Activated naive CD4-positive, alpha-beta T cell treated with anti-CD3 and anti-CD28 coated beads, Interleukin-2, amount 50 U/mL, for 16 hours (primary cell): ENCODE measurements around the gene SOBP.

ENCODE experiments used
- DNase-seq: peaks from one replicate; pipeline ENCODE4 v3.0.0-alpha.2; 2020

The SOBP gene

DNA sequence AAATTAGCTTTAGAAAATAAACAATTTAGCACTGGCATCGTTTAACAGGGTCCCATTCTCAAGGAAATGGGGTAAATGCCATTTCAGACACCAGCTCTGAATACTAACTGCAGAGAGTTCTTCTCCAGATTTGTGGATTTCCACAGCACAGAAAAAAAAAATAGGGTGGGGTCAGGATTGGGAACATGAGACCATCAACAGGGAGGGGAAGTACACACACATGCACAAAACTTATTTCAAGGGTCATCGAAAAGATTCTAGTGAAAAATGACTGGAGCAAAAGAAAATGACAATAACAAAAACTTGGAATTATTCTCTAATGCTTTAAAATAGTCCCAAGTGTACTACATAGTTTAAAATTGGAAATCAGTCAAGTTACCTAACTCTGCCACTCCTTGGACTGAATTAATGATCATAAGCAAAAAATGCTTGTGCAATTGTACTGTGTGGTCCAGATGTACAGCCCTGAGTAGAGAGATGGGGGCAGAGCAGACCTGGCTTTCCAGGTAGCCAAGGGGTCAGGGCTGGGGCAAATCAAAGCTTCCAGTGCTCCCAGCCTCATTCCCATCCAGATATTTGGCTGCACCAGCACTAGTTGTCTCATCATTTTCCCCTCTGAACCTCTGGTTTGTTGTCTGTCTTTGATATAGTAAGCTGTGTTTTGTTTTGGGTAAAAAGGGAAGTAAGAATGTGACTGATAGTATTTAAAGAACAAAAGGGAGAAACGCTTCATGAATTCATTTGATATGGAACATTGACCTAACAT lies 152.4 kb downstream of the SOBP start:
- DNase-seq, result no peak

DNA sequence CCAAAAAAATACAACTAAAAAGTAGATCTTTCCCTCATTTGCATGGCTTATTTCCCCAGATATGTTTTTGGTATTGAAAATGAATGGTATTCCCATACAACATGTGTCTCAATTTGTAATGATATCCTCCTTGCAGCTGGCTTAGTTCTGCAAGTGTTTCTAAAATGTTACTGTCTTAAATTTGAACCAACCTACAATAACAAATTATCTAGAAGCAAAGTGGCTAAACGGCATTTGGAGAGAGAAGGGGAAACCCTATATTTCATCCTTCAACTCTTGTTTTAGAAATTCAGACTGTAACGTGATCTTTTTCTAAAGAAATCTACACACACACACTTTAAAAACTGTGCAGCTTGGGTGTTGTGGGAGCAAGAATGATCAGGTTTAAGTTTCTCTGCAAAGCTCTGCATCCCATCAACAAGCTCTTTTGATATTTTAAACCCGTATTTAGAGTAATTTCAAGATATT lies 153.0 kb downstream of the SOBP start:
- no peak for DNase-seq

DNA sequence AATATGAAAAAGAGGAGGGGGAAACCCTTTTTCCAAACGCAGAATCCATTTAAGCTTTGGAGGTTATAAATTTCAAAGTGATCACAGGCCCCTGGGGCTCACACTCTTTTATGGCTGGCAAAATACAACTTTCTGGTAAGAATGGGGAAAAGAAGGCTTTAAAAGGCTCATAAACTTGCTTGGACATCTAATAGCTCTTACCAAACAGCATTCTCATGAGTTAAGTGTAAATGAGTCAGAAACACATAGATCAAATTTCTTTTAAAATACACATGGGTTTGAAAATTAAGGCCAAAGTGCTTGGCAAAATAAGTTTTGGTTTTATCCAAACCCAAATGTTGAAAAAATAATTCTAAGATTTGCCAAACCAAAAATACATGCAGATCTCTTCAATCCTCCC lies 154.6 kb downstream of the SOBP start:
- DNase-seq, result no peak

DNA sequence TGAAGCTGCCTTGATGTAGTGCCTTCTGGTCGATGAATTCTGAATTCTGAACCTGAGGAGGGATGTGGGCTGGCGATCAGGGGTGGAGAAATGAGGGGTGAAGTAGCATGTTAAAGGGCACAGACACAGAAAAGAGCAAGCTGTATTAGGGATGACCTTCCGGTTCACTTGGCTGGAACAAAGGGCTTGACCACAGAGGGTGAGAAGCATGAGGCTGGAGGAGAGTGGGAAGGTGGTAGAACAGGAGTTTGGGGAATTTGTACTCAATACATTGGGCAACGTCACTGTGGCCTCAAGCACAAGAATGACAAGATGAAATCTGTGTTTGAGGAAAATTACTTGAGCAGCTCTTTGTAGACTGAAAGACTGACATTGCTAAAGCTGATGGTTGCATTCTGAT lies 155.8 kb downstream of the SOBP start:
- DNase-seq, result no peak

DNA sequence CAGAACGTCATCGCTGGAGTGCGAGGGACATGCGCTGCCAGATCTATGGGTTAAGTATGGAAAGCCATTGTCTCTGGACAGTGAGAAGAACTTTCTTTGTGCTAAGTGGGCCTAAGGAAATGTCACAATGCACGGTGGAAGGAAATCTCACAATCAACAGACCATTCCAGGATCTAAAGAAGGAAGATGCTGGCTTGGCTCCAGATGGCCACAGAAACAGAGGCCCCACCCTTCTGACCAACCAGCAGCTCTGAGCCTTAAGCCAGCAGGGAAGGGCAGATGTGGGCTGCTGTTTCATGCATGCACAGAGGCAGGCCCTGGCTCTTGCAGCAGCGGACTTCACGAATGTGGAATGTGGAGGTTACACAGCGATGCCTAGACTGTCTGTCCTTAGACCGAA lies 156.3 kb downstream of the SOBP start:
- DNase-seq, result no peak

DNA sequence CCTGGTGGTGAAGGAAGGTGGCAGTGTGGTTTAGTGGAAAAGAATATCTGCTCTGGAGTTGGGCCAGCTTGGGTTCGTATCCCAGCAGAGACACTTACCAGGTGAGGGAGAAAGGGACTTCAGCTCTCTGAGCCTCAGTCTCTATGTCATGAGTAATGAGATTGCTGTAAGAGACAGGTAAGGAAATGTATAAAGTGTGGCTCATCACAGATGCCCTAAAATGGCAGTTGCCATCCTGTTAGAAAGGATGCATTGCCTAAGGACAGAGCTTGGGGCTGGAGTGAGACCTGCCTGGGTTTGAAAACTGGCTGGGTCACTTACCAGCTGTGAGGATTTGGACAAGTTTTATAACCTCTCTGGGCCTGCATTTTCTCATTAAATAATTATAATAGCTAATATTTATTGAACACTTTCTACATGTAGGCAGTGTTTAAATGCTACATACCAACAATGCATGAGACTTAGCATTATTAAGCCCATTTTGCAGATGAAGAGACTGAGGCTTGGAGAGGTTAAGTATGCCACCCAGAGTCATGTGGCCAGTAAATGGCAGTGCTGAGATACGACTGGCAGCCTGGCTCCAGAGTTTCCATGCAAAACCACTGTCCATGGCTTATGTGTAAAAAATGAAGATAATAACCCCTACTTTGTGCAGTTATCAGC lies 157.0 kb downstream of the SOBP start:
- no peak for DNase-seq

DNA sequence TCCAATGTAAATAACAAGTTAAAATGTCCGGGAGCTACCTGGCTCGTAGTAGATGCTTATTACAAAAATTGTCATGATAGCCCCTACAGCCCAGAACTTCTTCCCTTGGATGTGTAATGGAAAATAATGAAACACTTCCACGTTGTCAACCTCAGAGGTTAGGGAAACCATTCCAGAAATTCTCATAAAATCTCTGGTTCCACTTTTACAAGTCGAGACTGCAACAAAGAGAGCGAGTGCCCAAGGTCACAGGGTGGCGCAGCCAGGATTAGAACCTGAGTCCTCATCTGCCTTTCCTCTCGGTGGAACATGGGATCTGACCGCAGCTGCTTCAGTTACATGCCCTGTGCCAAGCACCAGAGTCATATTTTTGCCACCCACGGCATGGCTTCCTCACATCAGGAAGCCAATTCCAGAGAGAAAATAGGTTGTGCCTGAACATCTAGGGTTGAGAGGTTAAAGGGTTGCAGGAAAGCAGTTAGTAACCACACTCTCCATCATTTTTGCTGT lies 157.6 kb downstream of the SOBP start:
- DNase-seq, result no peak

DNA sequence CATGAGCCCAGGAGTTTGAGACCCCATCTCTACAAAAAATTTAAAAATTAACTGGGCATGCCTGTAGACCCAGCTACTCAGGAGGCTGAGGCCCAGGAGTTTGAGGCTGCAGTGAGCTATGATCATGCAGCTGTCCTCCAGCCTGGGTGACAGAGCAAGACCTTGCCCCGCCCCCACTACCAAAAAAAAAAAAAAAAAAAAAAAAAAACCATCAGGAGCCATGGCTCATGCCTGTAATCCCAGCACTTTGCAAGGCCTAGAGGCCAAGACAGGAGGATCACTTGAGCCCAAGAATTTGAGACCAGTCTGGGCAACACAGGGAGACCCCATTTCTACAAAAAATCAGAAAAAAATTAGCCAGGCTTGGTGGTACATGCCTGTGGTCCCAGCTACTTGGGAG lies 159.1 kb downstream of the SOBP start:
- no peak for DNase-seq

DNA sequence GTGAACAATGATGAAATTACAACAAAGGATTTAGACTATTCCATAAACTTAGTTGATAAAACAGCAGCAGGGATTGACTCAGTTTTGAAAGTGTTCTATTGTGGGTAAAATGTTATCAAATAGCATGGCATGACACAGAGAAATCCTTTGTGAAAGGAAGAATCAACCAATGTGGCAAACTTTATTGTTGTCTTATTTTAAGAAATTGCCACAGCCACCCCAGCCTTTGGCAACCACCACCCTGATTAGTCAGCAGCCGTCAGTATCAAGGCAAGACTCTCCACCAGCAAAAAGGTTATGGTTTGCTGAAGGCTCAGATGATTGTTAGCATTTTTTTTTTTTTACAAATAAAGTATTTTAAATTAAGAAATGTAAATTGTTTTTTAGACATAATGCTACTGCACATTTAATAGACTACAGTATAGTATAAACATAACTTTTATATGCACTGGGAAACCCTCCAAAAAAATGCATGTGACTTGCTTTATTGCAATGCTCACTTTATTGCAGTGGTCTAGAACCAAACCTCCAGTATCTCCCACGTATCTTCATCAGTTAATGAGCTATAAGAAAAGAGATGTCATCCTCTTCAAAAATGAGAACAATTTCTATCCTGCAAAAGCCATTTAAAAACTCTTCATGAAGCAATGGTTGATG lies 162.7 kb downstream of the SOBP start:
- DNase-seq, result no peak

DNA sequence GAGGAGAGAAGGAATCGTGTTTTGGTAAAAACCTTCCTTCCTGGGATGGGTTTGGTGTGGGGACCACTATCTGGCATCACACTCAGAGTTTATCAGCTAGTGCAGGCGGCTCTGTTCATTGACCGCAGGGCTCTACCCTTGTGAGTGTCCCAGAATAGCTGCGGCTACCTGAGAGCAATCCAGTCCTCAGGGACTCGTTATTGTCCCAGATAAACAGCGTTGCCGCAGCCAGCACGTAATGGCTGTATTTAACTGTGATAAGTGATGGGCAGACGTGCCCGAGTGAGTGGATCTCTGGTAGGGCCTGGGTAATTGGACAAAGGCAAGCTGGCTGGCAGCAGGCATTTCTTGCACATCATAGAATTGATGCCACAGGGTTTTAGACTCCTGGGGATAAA lies 163.3 kb downstream of the SOBP start:
- no peak for DNase-seq

DNA sequence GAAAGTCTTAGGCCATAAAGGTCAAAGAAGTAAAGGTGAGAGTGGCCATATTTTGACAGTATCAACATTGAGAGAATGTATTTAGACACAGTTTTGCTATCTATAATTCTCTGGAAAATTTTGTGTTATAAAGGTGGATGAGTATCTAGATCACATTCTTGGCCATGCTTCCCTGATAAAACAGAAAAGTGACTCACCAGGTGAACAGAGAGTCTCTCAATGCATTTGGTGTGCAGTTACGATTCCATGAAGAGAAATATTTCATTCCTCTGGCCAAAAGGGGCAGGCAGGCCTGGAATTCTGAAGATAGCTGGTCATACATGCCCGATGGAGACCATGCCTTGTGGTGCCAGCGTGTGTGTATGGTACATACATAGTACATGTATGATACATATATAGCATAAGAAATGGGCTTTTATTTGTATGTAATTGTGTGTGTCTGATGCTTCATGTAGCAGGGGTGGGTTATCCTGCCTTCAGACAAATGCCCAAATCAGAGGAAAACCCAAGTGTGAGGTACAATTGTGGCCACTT lies 164.0 kb downstream of the SOBP start:
- no peak for DNase-seq

DNA sequence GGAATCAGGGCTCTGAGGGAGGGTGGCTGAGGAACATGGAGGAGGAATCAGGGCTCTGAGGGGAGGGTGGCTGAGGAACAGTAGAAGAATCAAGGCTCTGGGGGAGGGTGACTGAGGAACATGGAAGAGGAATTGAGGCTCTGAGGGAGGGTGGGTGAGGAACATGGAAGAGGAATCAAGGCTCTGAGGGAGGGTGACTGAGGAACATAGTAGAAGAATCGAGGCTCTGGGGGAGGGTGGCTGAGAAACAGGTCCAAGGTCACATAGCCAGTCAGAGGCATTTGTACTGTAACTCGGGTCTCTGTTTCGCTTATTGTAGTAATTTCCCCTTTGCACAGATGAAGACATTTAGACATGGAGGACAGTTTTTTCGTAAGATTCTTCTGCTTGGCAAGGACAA lies 164.8 kb downstream of the SOBP start:
- no peak for DNase-seq

DNA sequence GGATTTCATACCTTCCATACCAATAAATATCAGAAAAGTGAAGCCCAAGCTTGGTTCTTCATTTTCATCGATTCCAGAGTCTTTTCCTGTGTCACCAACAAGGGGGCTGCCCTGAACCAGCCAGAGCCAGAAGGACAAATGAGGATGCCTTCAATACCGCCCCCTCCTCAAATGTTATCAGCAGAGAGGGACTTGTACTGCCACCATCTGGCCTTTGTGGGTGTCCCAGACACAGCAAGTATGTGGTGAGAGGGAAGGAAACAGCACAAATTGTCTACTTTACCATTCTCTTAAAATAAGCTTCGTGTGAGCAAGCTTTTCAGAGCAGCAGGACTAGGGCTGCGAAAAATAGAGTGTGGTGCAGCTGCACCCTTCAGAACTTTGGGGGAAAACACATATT lies 165.3 kb downstream of the SOBP start:
- no peak for DNase-seq

DNA sequence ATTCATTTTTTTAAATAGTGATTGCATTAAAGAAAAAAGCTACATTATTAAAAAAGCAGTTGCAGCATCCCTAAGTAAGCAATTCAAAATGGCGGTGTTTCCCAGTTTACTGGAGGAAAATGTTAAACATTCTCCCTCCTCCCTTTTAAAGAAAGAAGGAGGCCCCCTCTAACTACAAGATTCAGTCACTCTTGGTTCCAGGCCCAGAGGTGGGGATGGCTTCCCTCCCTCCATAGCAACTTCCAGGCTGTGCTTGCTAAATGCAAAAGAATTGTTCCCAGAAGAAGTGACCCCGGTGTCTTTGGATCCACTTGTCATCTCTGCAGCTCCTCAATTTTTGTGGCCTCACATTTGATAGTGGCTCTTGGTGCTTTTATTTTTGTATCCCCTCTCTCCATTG lies 165.9 kb downstream of the SOBP start:
- DNase-seq, result no peak

DNA sequence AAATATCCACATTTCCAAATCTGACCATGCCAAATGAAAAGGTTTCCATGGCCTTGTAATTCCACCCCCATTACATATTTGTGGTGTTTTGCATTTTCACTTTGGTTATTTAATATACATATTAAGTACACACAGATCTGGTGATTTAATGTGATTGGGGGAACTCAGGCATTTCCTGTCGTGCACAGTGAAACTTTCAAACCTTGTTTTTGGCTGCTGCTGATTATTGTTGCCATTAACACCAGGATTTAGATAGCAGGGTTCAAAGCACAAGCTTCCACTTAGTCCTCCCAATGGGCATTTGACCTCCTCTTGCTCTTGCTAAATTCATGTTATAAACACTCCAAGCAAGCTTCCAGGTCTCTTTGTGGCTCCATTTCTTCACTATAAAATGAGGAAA lies 166.5 kb downstream of the SOBP start:
- no peak for DNase-seq

DNA sequence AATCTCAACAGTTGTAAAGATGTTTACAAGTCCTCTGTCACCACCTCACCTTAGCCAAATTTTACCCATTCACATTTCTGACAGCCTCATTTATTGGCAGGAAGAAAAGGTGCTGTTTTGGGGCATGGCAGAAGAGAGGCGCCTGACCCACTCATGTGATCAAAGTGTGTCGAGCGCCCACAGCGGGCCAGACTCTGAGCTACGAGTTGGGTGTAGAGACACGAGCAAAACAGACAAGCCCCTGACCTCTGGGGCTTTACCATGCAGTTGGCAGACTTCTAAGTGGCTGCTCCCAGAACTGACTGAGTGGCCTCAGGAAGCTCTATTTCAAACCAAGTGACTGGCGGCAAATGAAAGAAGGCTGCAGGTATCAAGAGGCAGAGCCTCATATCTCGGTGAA lies 167.0 kb downstream of the SOBP start:
- DNase-seq, result no peak

DNA sequence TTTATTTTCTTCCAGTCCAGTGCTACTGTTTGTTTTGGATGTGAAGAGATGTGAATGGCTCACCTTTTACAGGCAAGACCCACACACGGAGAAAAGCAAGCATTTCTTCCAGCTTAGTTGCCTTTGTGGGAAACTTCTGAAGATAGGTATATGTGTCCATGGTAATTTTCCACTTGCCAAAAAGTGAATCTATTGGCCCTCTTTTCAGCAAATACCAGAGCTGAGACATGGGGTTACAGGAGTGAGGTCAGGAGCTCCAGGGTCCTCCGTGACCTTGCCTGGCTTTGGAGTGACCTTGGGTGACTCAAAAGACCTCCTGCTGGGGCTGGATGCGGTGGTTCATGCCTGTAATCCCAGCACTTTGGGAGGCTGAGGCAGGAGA lies 167.4 kb downstream of the SOBP start:
- DNase-seq, result no peak

DNA sequence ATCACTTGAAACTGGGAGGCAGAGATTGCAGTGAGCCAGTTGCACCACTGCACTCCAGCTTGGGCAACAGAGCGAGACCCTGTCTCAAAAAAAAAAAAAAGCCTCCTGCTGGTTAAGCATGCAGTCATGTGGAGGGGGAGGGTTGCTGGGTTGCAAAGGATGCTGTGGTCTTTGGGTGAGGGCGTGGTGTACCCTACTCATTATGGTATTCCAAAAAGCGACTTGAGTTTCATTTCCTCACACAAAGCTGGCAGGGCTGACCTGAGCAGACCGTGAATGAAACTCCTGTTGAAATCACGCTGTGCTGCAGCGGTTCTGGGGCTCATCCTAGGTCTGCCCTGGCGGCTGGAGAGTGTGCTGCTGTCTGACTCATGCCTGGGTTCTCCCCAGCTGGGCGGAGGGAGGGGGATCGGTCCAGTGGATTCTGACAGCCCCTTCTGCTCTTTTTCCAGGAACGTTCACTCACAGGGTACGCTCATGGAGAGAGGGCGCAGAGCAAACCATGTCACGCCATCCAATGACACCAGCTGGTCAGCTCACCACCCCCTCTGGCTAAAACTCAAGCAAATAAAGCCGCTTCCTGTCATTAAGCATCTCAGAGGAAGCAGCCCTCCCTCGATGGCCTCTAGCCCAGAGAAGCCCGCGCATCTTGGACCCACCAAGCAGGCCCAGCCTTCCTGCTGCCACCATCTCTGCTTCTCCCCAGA lies 168.0 kb downstream of the SOBP start:
- DNase-seq, result peak; percentile 36

DNA sequence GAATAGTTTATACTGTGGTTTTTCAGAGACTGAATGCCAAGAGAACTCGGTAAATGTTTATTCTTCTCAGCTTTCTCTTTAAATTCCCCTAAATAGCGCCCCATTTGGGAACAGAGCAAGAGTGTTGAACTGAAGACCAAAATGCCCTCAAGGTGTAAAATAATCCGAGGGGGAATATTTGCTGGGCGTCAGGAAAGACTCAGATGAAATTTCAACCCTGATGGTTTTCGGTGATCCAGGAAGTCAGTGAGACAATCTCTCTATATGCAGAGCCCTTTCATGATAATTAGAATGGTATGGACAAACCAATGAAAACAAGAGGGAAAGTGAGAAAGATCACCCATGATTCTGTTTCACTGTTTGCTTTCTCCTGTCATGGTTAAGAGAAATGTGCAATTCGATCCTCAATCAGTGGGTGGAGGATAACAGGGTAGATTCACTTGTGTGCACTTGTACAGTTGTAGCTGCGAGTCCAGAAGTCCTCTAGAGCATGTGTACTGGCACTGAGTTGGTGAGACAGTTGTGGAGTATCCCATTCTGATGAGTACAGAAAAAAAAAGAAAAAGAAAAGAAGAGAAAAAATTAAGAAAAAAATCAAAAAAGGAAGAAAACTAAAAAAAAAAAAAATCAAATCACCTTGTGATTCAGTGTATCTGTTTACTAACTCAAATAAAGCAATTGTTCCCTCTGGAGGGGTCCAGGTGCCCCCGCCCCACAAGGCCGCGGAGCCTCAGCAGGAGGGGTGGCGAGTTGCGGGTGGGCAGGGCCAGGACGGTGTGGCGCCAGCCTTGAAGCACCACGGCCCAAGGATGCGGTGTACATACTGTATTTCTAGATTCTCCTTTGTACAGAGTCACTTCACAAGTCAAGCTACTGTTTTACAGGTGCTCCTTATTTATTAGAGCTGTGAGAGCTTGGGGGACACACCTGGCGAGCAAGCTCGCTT lies 169.3 kb downstream of the SOBP start:
- DNase-seq, result no peak

DNA sequence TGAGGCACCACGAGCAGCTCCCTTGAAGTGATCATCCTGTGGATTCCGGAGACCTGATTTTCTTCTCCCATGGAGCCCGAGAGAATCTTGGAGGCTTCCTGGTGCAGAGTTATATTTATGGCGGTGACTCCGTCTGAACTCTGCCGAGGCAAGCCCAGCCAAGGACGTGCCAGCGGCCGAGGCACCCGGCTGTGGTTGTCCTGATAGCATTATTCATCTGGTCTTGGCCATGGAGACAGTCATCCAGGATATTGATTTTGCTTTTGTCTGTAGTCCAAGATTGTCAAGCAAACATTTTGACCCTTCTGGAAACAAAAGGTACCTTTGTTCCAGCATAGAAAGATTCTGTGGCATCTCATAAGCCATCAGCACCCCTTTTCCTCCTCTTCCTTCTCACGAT lies 170.9 kb downstream of the SOBP start:
- DNase-seq, result no peak

DNA sequence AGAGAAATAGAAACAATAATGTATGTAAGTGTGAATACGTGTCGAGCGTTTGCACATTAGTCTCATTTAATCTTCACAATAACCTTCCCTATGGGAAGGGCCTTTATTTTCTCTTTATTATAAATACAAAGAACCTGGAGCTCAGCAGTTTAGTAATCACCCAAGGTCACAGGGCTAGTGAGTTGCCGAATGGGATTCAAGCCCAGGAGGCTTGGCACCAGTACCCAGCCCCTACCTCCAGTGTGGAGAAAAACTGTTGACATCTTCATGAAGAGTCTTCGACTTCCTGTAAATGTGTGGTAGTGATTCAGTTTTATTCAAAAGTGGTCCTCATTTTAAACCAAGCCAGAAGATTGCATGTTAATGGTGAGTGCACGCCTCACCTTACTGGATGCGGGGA lies 171.4 kb downstream of the SOBP start:
- no peak for DNase-seq

DNA sequence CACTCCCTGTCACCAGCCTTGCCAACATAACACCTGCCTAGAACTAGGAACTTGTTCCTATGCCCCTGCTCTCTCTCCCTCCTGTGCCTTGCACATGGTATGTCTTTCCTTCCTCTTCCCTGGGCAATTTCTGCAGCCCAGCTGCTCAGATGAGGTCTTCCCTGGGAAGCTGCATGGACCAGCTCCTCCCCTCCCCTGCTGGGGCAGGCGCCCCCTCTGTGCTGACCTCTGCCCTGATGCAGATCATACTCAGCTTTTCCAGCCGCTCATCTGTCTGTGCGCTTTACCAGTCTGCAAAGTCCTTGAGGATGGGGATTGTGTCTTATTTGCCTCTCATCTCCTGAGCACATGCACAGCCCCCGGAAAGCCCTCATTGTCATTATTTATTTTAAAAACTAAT lies 172.4 kb downstream of the SOBP start:
- no peak for DNase-seq
